GM18508 (cell line): ENCODE data around the gene GPER1.
"Not testable (repeated sequence)": the region's sequence is repeated elsewhere in the genome, so short reads cannot be mapped to it uniquely, and the experiment has no call there.

Experiments
- ATAC-seq: cut with Tn5 transposase; IDR thresholded peaks from one replicate; pipeline ENCODE4 v1.9.1; 2021; ENCODE audit warnings: moderate number of reproducible peaks; ENCODE audit not compliant: insufficient read depth, unreplicated experiment

The GPER1 gene

GRCh38 chr7:1114505-1114904, 26.6 kb downstream of the GPER1 start:
- ATAC-seq: no peak

DNA sequence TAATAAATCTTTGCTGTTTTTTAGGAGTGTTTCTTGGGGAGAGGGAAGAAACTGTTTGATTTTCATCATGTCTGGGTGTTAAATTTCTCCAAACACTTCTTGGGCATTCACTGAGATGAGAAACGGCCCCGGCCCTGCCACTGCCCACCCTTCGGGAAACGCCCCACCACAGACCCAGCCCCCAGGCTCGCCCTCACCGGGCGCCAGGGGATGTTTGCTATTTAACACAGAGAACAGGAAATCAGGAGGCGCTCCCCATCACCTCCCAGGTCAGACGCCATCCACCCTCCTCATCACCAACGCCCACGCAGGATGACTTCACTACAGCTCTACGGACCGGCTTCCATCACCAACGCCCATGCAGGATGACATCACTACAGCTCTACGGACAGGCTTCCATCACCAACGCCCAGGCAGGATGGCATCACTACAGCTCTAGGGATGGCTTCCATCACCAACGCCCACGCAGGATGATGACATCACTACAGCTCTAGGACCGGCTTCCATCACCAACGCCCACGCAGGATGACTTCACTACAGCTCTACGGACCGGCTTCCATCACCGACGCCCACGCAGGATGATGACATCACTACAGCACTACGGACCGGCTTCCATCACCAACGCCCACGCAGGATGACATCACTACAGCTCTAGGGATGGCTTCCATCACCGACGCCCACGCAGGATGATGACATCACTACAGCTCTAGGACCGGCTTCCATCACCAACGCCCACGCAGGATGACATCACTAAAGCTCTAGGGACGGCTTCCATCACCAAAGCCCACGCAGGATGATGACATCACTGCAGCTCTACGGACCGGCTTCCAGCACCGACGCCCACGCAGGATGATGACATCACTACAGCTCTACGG, 27.5 kb downstream of the GPER1 start:
- not testable (repeated sequence) for ATAC-seq

- ATAC-seq: not testable (repeated sequence)
Measured at GRCh38 chr7:1116383-1117008, 28.6 kb downstream of the GPER1 start.

DNA sequence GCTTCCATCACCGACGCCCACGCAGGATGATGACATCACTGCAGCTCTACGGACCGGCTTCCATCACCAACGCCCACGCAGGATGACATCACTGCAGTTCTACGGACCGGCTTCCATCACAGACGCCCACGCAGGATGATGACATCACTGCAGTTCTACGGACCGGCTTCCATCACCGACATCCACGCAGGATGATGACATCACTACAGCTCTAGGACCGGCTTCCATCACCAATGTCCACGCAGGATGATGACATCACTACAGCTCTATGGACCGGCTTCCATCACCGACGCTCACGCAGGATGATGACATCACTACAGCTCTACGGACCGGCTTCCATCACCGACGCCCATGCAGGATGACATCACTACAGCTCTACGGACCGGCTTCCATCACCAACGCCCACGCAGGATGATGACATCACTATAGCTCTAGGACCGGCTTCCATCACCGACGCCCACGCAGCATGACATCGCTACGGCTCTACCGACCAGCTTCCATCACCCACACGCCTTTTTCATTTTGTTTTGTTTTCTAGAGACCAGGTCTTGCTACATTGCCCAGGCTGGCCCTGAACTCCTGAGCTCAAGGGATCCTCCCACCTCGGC, 29.5 kb downstream of the GPER1 start:
- no peak for ATAC-seq

DNA sequence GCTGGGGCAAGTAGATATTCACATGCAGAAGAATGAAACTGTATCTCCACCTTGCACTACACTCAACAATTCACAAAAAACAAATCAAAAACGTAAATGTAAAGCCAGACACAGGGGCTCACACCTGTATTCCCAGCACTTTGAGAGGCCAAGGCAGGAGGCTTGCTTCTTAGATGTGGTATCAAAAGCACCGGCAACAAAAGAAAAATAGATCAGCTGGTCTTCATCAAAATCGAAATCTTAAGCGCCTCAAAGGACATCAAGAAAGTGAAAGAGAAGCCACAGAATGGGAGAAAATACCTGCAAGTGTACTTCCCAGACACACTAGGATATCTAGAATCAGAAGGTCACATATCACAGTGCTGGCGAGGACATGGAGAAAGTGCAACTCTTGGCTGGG, 31.3 kb downstream of the GPER1 start:
- no peak for ATAC-seq

DNA sequence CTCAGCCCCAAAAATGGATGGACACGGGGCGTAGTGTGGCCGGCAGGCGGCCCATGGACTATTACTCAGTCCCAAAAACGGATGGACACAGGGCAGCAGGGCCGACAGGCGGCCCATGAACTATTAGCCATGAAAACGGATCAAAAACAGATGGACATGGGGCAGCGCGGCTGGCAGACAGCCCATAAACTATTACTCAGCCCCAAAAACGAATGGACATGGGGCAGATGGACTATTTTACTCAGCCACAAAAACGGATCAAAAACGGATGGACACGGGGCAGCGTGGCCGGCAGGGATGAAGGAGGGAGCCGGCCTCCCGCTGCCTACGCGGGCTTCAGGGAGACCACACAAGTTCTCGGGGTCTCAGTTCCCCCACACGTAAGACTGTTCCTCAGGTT, 32.9 kb downstream of the GPER1 start:
- no peak for ATAC-seq

GRCh38 chr7:1121476-1121875, 33.6 kb downstream of the GPER1 start:
- no peak for ATAC-seq

DNA sequence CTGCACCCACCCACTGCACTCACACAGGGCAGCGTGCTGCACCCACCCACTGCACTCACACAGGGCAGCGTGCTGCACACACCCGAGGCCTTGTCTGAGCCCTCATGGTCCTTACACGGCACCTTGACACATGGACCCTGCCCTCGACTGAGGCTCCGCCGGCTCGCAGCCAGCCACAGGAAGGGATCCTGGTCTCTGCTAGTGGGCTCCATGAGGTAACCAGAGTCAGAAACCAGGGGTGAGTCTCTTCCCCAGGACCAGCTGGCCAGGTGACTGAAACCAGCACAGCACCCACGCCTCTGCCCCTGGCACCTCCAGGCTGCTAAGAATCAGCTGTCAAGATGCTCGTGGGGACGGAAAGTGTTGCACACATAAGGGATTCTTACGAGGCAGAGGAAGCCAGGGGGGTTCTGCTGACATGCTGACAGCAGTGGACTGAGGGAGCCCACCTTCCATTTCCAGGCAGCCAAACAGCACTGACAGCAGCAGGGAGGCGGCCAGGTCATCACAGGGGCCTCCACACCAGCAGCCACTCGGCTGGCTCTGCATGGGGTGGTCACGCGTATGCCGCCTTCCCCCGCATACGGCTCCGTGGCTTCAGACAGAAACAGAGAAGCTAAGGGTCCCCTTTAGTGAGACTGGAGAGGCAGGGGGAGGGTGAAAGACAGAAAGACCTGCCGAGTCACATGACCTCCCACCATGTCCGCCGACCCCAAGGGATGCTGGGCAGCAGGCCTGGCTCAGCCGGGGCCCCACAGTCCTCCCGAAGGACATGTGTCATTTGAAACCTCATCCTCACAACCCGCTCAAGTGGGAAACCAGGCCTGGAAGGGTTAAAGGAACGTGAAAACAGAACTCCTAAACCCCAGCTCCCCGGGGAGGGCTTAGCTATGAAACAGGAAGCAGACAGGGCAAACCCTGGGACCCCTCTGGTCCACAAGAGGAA, 34.2 kb downstream of the GPER1 start:
- ATAC-seq: no peak

- ATAC-seq: no peak
Measured at GRCh38 chr7:1122832-1123501, 35.1 kb downstream of the GPER1 start.

- ATAC-seq: no peak
Measured at GRCh38 chr7:1123715-1124114, 35.8 kb downstream of the GPER1 start.

DNA sequence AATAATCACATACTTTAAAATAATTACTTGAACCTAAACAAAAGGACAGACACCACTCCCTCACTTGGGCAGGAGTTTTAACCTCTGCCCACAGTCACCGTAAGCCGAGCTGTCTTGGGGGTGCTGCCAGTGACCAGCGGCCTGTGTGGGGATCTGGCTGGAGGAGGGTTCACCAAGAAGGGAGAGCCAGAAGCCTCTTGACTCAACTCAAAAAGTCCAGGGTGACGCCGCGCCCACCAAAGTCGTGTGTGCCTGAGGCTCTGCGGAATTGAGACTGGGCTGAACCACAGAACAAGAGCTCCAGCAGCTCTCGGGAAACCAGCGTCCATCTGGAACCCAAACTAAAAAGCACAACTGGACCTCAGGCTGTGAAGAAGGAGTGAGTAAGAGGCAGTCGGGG, 36.3 kb downstream of the GPER1 start:
- ATAC-seq: no peak

DNA sequence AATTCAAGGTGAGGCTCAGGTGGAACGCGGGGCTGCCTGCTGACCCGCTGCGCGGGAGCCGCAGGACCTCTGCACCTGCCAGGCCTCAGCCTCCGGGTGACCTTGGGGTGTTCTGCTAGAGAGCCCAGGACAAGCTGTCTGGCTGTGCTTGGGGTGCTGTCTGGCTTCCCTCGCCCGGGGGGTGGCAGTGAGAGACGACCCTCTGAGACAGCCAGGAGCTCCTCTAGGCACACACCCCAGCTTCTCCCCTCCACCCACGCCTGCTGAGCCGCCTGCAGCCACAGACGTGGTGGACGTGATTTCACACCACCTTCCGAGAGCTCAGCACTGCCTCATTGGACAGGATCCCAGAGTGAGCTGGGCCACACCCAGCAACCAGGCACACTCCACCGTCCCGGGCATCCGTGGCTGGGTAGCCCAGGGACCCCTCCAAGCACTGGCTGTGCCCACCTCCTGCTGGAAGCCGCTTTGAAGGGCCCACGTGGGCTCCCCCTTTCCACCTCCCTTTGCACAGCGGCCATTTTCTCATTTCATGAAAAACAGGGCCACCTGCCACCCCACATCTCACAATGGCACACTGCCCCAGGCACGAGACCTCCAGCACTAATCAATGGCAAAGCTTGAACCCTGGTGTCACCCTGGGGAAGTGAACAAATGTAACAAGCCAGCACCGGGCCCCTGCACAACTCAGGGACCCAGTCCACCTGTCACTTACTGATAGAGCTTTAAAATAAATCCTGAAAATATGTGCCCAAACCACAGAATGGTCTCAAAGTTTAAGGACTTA, 37.1 kb downstream of the GPER1 start:
- ATAC-seq: no peak

DNA sequence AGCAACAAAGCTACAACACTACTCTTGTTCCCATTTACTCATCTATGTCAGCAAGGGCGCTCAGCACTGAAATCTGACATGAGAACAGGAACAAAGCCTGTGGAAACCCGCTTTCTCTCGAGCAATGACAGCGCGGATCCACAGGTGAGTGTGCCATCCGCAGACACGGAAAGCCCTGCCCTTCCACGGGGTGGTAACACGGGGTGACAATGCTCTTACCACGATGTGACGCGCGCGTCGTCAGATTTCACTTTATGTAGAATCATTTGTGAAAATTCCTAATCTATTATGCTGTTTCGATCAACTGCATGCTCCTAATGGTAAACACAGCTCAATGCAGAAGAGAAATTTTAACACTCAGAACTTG, 37.7 kb downstream of the GPER1 start:
- no peak for ATAC-seq

GRCh38 chr7:1127001-1127400, 39.1 kb downstream of the GPER1 start:
- ATAC-seq: no peak

- no peak for ATAC-seq
Measured at GRCh38 chr7:1129431-1129830, 41.5 kb downstream of the GPER1 start.

DNA sequence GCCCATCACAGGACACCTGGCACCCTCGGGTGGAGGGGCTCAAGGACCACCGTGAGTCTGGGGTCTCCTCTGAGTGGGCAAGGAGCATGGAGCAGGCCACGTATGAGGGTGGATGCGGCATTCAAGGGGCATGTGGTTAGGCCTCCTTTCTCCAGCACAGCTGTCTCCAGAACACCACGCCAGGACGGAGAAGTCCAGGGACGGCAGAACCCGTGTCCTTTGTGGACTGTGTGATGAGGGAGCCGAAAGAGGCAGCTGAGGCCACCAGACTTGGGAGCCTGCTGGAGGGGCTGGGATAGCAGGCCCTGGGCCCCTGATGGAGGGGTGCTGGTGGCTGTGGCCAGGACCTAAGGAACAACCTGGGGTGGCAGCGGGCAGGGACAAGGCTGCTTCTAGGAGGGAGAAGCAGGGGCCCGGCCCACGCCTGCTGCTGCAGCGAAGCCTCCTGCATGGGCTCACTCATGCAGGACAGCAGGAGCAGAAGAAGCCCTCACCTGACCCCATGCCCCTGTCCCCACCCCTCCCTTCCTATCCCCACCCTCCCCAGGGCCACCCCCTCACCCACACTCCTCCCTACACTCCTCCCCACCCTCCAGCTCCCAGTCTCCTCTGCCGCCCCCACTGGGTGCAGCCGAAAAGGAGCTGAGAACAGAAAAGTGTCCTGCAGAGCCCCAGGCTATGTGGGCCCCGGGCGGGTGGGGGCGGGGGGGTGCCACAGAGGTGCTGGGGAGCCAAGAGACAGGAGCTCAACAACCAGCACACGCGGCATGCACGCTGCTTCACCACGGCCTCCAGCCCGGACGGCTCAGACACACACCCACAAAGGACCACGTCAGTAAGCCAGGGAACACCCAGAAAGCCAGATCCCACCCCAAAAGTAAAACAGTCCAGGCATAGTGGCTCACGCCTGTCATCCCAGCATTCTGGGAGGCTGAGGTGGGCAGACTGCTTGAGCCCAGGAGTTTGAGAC, 42.4 kb downstream of the GPER1 start:
- ATAC-seq: no peak

GRCh38 chr7:1131471-1132265, 43.8 kb downstream of the GPER1 start:
- no peak for ATAC-seq
